ENCODE data around the gene SLC25A11.
A peak's percentile ranks its signal among the peaks of the same experiment; 100 is the strongest.
"Not testable (repeated sequence)": the region's sequence is repeated elsewhere in the genome, so short reads cannot be mapped to it uniquely, and the experiment has no call there.

Gene SLC25A11

GRCh38 chr17:4931963-4932362 lies 7.9 kb downstream of the SLC25A11 start, which contains the start of gene GP1BA:
GP1BA (plus strand) TSS chr17:4932277; CDS start chr17:4932605, 328 bp downstream.
- Mint-ChIP-seq H3K4me3 (no peak within 1 kb of the TSS), H3K36me3 (ENCODE audit: low read depth) (peaks cover 46% of the 10 kb centered on the region), H3K9me3 (no peaks in the 10 kb centered on the region), H3K4me1 (ENCODE audit: low read depth) (peaks cover 24% of the 10 kb centered on the region), H3K27me3 (ENCODE audit: low read depth) (no peaks in the 10 kb centered on the region), H3K27ac (peak within 1 kb of the TSS; percentile 41)

GRCh38 chr17:4928881-4929280 lies 11.0 kb downstream of the SLC25A11 start:
- peaks cover 15% of the 10 kb centered on the region for H3K4me1 Mint-ChIP-seq (ENCODE audit: low read depth)
- H3K27ac Mint-ChIP-seq: no peak overlapping the region
- H3K27me3 Mint-ChIP-seq (ENCODE audit: low read depth): no peaks in the 10 kb centered on the region
- H3K36me3 Mint-ChIP-seq (ENCODE audit: low read depth): peaks cover 41% of the 10 kb centered on the region
- H3K4me3 Mint-ChIP-seq: no peak overlapping the region
- no peaks in the 10 kb centered on the region for H3K9me3 Mint-ChIP-seq

GRCh38 chr17:4926577-4927335 lies 13.1 kb downstream of the SLC25A11 start:
- peaks cover 33% of the 10 kb centered on the region for H3K36me3 Mint-ChIP-seq (ENCODE audit: low read depth)
- H3K9me3 Mint-ChIP-seq; H3K27me3 Mint-ChIP-seq (ENCODE audit: low read depth); H3K4me1 Mint-ChIP-seq (ENCODE audit: low read depth); H3K4me3 Mint-ChIP-seq; H3K27ac Mint-ChIP-seq: not testable (repeated sequence)

DNA sequence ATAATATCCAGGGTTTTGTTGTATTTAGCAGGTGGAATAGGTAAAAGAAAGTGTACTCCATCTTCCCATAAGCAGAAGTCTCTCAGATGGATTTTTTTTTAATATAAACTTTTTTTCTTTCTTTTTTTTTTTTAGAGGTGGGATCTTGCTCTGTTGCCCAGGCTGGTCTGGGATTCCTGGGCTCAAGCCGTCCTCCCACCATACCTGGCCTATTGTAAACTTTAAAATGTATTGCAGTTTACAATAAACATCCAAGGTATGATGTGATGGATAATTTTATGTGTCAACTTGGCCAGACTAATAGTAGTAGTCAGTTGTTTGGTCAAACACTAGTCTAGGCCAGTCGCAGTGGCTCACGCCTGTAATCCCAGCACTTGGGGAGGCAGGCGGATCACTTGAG lies 18.5 kb downstream of the SLC25A11 start:
- no peak overlapping the region for H3K4me3 Mint-ChIP-seq
- H3K9me3 Mint-ChIP-seq: no peaks in the 10 kb centered on the region
- no peak overlapping the region for H3K27ac Mint-ChIP-seq
- no peaks in the 10 kb centered on the region for H3K27me3 Mint-ChIP-seq (ENCODE audit: low read depth)
- peaks cover under 1% of the 10 kb centered on the region for H3K4me1 Mint-ChIP-seq (ENCODE audit: low read depth)
- peaks cover 5% of the 10 kb centered on the region for H3K36me3 Mint-ChIP-seq (ENCODE audit: low read depth)

GRCh38 chr17:4920351-4921048 lies 19.3 kb downstream of the SLC25A11 start:
- no peak overlapping the region for H3K4me3 Mint-ChIP-seq
- no peaks in the 10 kb centered on the region for H3K27me3 Mint-ChIP-seq (ENCODE audit: low read depth)
- H3K4me1 Mint-ChIP-seq (ENCODE audit: low read depth): no peaks in the 10 kb centered on the region
- no peak overlapping the region for H3K27ac Mint-ChIP-seq
- H3K36me3 Mint-ChIP-seq (ENCODE audit: low read depth): peaks cover 4% of the 10 kb centered on the region
- no peaks in the 10 kb centered on the region for H3K9me3 Mint-ChIP-seq

DNA sequence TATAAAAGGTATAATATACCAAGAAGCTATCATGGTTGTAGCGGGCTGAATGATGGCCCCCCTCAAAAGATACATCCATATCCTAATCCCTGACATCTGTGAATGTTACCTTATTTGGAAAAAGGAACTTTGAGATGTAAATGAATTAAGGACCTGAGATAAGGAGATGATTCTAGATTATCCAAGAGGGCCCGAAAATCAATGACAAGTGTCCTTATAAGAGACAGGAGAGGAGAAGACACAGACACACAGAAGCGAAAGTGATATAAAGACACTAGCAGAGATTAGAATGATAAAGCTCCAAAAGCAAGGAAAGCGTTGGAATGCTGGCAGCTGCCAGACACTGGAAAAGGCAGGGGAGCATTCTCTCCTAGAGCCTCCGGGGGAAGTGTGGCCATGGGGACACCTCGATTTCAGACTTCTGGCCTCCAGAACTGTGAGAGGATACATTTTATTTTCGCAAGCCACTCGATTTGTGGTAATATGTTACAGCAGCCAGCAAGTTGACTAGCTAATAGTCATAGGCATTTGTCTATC lies 20.3 kb downstream of the SLC25A11 start:
- no peaks in the 10 kb centered on the region for H3K4me1 Mint-ChIP-seq (ENCODE audit: low read depth)
- H3K36me3 Mint-ChIP-seq (ENCODE audit: low read depth): peaks cover 4% of the 10 kb centered on the region
- no peak overlapping the region for H3K27ac Mint-ChIP-seq
- H3K27me3 Mint-ChIP-seq (ENCODE audit: low read depth): no peaks in the 10 kb centered on the region
- H3K9me3 Mint-ChIP-seq: no peaks in the 10 kb centered on the region
- no peak overlapping the region for H3K4me3 Mint-ChIP-seq

- H3K4me1 Mint-ChIP-seq (ENCODE audit: low read depth); H3K27me3 Mint-ChIP-seq (ENCODE audit: low read depth); H3K36me3 Mint-ChIP-seq (ENCODE audit: low read depth); H3K27ac Mint-ChIP-seq; H3K9me3 Mint-ChIP-seq; H3K4me3 Mint-ChIP-seq: not testable (repeated sequence)
Measured at GRCh38 chr17:4914551-4914950, 25.3 kb downstream of the SLC25A11 start.

DNA sequence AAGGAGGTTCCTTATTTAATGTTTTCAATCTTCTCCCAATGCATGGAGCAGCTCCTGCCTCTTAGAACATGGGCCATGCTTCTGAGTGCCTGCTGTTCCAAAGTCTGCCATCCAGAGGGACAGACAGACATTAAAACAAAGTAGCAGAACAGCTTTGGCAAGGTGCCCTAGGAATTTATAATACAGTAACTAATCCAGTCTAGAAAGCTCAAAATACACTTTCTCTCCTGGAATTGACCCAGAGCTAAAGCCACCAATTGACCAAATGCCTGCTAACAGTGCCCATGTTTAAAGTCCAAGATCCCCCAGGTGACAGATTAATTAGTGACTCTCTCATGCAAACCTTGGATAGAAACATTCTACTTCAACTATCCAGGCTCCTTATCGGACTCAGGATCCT lies 25.9 kb downstream of the SLC25A11 start:
- Mint-ChIP-seq H3K27me3 (ENCODE audit: low read depth) (peaks cover 8% of the 10 kb centered on the region), H3K36me3 (ENCODE audit: low read depth) (no peaks in the 10 kb centered on the region), H3K4me3 (no peak overlapping the region), H3K9me3 (no peaks in the 10 kb centered on the region), H3K27ac (no peak overlapping the region), H3K4me1 (ENCODE audit: low read depth) (peaks cover 2% of the 10 kb centered on the region)

DNA sequence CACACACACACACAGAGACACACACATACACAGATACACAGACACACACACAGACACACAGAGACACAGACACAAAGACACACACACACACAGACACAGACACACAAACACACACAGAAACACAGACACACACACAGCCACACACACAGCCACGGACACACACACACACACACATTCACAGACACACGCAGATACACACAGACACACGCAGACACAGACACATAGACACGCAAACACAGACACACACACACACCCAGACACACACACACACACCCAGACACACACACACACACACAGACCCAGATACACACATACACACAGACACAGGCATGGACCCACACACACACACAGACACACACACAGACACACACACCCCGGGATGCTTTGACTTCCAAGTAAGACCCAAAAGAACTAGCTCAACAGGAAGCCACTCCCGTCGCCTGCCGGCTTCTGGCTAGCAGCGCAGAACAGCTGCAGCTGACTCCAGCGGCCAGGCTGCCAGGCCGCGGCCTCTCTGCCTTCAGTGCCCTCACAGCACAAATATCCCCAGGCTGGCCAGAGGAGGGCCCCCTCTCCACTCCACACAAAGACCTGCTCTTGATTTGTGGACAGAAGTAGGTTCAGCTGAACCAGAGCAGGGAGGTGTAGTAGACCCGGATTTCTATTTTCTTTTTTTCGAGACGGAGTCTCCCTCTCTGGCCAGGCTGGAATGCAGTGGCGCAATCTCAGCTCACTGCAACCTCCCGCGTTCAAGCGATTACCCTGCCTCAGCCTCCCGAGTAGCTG lies 30.9 kb downstream of the SLC25A11 start:
- Mint-ChIP-seq H3K27me3 (ENCODE audit: low read depth) (peaks cover 12% of the 10 kb centered on the region), H3K36me3 (ENCODE audit: low read depth) (no peaks in the 10 kb centered on the region), H3K9me3 (no peaks in the 10 kb centered on the region), H3K27ac (no peak overlapping the region), H3K4me3 (no peak overlapping the region), H3K4me1 (ENCODE audit: low read depth) (peaks cover 2% of the 10 kb centered on the region)

- H3K4me1 Mint-ChIP-seq (ENCODE audit: low read depth): peaks cover 6% of the 10 kb centered on the region
- H3K9me3 Mint-ChIP-seq: no peaks in the 10 kb centered on the region
- H3K36me3 Mint-ChIP-seq (ENCODE audit: low read depth): no peaks in the 10 kb centered on the region
- no peak overlapping the region for H3K27ac Mint-ChIP-seq
- peaks cover 12% of the 10 kb centered on the region for H3K27me3 Mint-ChIP-seq (ENCODE audit: low read depth)
- no peak overlapping the region for H3K4me3 Mint-ChIP-seq
Measured at GRCh38 chr17:4908301-4908700, 31.5 kb downstream of the SLC25A11 start.

GRCh38 chr17:4906642-4907041 lies 33.2 kb downstream of the SLC25A11 start:
- H3K9me3 Mint-ChIP-seq; H3K27ac Mint-ChIP-seq; H3K36me3 Mint-ChIP-seq (ENCODE audit: low read depth); H3K27me3 Mint-ChIP-seq (ENCODE audit: low read depth); H3K4me3 Mint-ChIP-seq: not testable (repeated sequence)
- H3K4me1 Mint-ChIP-seq (ENCODE audit: low read depth): peaks cover 17% of the 10 kb centered on the region

DNA sequence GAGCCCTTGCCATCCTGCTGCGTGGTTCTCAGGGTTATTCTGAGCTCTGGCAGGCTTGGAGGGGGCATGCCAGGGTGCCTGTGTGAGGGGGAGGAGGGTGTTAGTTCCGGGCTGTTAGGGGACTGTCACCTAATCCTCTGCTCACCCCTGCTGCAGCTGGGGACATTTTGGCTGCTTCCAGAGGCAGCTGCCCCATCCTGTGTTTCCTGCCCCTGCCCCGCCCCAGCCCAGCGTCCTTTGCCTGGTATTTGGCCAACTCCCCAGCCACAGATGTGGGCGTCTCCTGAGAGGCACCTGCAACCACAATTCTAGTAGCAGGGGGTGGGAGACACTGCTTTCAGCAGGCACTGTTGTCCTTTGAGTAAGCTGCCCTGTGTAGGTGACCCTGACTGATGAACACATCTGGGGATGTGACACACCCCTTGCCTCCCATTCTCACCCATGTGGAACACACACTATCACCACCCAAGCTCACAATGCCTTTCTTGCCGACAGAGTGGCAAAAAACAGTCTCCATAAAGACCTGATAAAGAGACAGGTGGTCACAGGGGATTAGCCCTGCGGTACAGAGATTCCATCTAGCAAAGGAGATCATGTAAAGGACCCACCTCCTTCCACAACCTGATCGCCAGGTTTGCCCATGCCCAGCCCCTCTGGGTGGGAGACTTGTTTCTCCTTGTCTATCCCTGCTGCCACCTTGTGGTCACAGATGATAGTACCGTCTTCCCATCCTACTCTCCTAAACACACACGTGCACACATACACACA lies 36.6 kb downstream of the SLC25A11 start, which contains the start of gene CHRNE:
Gene CHRNE (minus strand): TSS at position 48 of the 768 bp plus-strand sequence. CDS start 35 bp downstream, at position 13.
- no peaks in the 10 kb centered on the region for H3K36me3 Mint-ChIP-seq (ENCODE audit: low read depth)
- peak within 1 kb of the TSS; percentile 46 for H3K27ac Mint-ChIP-seq
- H3K4me1 Mint-ChIP-seq (ENCODE audit: low read depth): peaks cover 26% of the 10 kb centered on the region
- H3K9me3 Mint-ChIP-seq: no peaks in the 10 kb centered on the region
- peak within 1 kb of the TSS; percentile 28 for H3K4me3 Mint-ChIP-seq
- peaks cover 10% of the 10 kb centered on the region for H3K27me3 Mint-ChIP-seq (ENCODE audit: low read depth)

DNA sequence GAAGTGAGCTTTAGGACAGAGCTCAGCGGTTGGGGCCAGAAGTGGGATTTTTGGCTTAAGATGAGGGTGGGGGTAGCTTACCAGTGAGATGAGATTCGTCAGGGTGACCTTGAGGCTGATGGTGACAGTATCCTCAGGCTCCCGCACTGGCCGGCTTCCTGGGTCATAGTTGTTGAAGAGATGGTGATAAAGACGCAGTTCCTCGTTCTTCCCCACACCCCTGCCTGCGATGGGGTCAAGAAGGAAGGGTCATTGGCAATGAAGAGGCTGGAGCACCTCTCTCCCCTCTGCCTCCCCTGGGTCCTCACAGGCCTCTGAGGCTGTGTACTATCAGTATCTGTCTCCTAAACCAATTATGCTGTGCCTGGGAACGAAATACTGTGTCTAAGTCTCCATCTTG lies 37.3 kb downstream of the SLC25A11 start:
- no peaks in the 10 kb centered on the region for H3K36me3 Mint-ChIP-seq (ENCODE audit: low read depth)
- H3K27me3 Mint-ChIP-seq (ENCODE audit: low read depth): peaks cover 10% of the 10 kb centered on the region
- peak overlapping the region; percentile 28 for H3K4me3 Mint-ChIP-seq
- H3K9me3 Mint-ChIP-seq: no peaks in the 10 kb centered on the region
- H3K27ac Mint-ChIP-seq: peak overlapping the region; percentile 43
- H3K4me1 Mint-ChIP-seq (ENCODE audit: low read depth): peaks cover 26% of the 10 kb centered on the region

Data from T-helper 1 cell treated with Interleukin-12 subunit alpha and Interleukin-12 subunit beta and Interleukin-4 antibody, amounts not matched to agents 30 μg/mL and 1 μg/mL, for 36 hours (primary cell).